Skeletal muscle tissue (tissue), 4 donors: ENCODE measurements around the gene MMP2. TPM values are rescaled to one million over a fixed set of nuclear protein-coding genes. Genes with fewer than 3 reads are reported as not detected.

ENCODE experiments used
- H3K27ac ChIP-seq: one replicate; pipeline ENCODE4 v1.7.0; 2013; ENCODE audit warnings: mild to moderate bottlenecking, low read depth, low read length, inconsistent platforms
- H3K27me3 ChIP-seq, 3 donors: one replicate each; pipeline ENCODE4 v1.7.0; 2013; ENCODE audit warnings: low read length in 3 of 3; ENCODE audit not compliant: control insufficient read depth in 3 of 3, insufficient read depth in 3 of 3
- H3K36me3 ChIP-seq, 3 donors: one replicate each; pipeline ENCODE4 v1.7.0; 2013; ENCODE audit warnings: low read length in 3 of 3; ENCODE audit not compliant: control insufficient read depth in 3 of 3, insufficient read depth in 3 of 3
- H3K4me1 ChIP-seq, 3 donors: one replicate each; pipeline ENCODE4 v1.7.0; 2013; ENCODE audit warnings: low read length in 3 of 3, mild to moderate bottlenecking in 3 of 3; ENCODE audit not compliant: control insufficient read depth in 3 of 3, insufficient read depth in 3 of 3
- H3K4me3 ChIP-seq, 3 donors: one replicate each; pipeline ENCODE4 v1.7.0; 2013; ENCODE audit warnings: low read length in 3 of 3
- H3K9ac ChIP-seq, 3 donors: one replicate each; pipeline ENCODE4 v1.7.0; 2013; ENCODE audit warnings: low read length in 3 of 3, mild to moderate bottlenecking in 3 of 3, moderate library complexity in 2 of 3, low read depth in 1 of 3
- H3K9me3 ChIP-seq, 3 donors: one replicate each; pipeline ENCODE4 v1.7.0; 2013; ENCODE audit warnings: low read length in 3 of 3; ENCODE audit not compliant: control insufficient read depth in 3 of 3
- total RNA-seq: library from RNA; depleted of rRNA; stranded (reverse); fragments of >200 nt; gene quantifications from one replicate; pipeline ENCODE4 v1.2.3, GENCODE V29; 2014
- donor health status: Osteomylitis.

Gene MMP2
- total RNA-seq, 1 donor from 2014 or later: 194 TPM

DNA sequence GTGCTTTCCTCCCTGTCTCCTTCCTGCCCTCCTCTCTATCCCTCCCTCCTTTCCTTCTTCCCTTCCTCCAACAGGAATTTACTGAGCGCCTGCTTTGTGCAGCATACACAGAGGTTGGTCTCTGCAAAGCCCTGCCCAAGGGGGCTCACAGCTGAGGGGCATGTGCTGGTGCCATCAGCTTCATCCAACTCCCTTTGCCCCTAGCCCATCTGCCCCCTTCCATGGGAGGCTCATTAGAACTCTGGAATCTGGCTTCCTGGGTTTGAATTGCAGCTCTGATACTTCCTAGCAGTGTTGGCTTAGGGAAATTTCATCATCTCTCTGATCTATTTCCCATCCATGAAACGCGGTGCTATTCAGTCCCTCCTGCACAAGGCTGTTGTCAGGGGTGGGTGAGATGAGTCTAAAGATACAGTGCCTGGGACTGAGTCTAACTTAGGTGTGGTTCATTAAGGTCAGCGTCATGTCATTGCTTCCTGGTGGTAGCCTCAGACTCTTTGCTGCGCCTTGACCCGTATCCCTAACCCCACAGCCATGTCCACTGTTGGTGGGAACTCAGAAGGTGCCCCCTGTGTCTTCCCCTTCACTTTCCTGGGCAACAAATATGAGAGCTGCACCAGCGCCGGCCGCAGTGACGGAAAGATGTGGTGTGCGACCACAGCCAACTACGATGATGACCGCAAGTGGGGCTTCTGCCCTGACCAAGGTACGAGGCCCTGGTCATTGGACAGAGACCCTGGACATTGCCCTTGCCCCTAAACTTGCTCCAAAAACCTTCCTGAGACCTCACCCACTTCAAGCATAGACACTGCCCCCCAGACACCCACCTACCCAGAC lies 10.3 kb downstream of the MMP2 start:
- peaks cover 23 to 34% (median 26%) of the 10 kb centered on the region in 3 donors for H3K36me3 ChIP-seq
- no peak overlapping the region for H3K27ac ChIP-seq
- H3K4me3 ChIP-seq: no peak overlapping the region

DNA sequence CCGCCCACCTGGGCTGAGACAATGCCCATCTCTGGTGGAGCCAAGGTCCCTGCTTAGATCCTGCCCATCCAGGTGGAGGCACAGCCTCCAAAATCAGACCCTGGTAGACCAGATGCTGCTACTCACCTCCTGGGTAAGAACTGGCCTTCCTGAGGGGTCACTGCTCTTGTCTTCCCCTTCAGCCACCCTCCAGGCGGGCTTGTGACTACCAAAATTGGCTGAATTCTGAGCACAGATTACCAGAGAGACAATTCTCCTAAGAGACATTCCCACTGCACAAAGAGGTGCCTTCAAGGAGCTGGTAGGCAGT lies 10.9 kb downstream of the MMP2 start:
- H3K4me1 ChIP-seq: peaks cover 7 to 27% (median 10%) of the 10 kb centered on the region in 3 donors
- no peak overlapping the region for H3K4me3 ChIP-seq
- H3K27me3 ChIP-seq: peaks cover 0 to 2% (median 0%) of the 10 kb centered on the region in 3 donors
- peaks cover 17 to 30% (median 22%) of the 10 kb centered on the region in 3 donors for H3K36me3 ChIP-seq
- no peaks in the 10 kb centered on the region for H3K9me3 ChIP-seq
- H3K27ac ChIP-seq: no peak overlapping the region
- H3K9ac ChIP-seq: no peak overlapping the region

More for the DNA sequence above, 10.3 kb downstream of the MMP2 start:
- no peaks in the 10 kb centered on the region for H3K9me3 ChIP-seq
- H3K27me3 ChIP-seq: peaks cover 0 to 2% (median 0%) of the 10 kb centered on the region in 3 donors
- H3K4me1 ChIP-seq: peaks cover 8 to 21% (median 9%) of the 10 kb centered on the region in 3 donors
- H3K9ac ChIP-seq: no peak overlapping the region

DNA sequence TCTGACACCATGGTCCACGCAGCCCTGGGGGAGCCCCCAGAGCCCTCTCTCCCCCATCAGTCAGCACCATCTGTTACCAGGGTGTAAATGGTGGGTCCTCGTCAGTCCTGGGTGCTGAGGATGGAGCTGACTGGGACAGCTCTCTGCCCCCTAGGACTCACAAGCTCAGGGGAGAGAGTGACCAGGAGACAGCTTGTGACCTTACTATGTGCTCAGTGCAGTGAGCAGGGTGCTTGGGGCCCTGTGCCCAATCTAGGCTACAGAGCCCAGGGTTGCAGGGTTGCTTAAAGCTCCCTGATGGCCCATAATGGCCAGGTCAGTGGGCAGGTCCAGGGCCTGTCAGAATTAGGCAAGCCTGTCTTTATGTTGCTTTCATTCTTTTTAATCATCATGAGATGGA lies 11.3 kb downstream of the MMP2 start:
- no peak overlapping the region for H3K27ac ChIP-seq
- H3K36me3 ChIP-seq: peaks cover 14 to 26% (median 18%) of the 10 kb centered on the region in 3 donors
- peaks cover 5 to 27% (median 14%) of the 10 kb centered on the region in 3 donors for H3K4me1 ChIP-seq
- no peak overlapping the region for H3K9ac ChIP-seq
- peaks cover 0 to 2% (median 0%) of the 10 kb centered on the region in 3 donors for H3K27me3 ChIP-seq
- no peaks in the 10 kb centered on the region for H3K9me3 ChIP-seq
- H3K4me3 ChIP-seq: no peak overlapping the region

DNA sequence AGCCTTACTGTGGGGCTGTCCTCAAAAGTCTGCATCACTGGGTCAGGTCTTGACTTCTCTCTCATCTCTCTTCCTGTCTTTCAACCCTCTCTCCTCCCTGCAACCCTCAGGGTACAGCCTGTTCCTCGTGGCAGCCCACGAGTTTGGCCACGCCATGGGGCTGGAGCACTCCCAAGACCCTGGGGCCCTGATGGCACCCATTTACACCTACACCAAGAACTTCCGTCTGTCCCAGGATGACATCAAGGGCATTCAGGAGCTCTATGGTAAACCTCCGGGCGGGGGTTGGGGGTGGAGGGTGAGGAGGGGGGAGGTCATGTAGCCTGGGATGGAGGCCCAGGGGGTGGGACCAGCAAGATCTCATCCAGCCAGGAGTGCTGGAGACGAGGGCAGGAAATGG lies 12.7 kb downstream of the MMP2 start:
- Histone ChIP-seq H3K9me3 (no peaks in the 10 kb centered on the region), H3K36me3 (peaks cover 17 to 24% (median 19%) of the 10 kb centered on the region in 3 donors), H3K4me3 (no peak overlapping the region), H3K4me1 (peaks cover 5 to 30% (median 14%) of the 10 kb centered on the region in 3 donors), H3K27ac (no peak overlapping the region), H3K9ac (no peak overlapping the region), H3K27me3 (peaks cover 0 to 2% (median 0%) of the 10 kb centered on the region in 3 donors)

DNA sequence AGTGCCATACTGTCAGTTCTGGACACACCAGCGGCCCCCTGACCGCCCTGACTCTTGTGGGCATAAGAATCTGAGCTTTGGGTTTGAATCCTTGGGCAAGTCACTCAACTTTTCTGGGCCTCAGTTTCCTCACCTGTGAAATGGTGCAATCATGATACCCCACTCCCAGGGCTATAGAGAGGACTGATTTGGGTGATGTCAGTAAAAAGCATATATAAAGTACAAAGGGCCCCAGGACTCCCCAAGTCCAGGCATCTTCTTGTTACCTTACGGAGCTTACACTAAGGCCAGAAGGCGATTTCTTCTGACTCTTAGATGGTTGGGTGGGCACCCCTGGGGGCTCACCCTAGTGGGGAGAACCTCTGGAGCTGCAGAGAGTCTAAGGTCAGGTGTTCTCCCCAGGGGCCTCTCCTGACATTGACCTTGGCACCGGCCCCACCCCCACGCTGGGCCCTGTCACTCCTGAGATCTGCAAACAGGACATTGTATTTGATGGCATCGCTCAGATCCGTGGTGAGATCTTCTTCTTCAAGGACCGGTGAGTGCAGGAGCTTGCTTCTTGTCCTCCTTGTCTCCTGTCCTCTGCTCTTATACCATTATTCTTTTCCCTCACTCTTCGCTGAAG lies 13.9 kb downstream of the MMP2 start:
- H3K9ac ChIP-seq: no peak overlapping the region
- peaks cover 18 to 22% (median 22%) of the 10 kb centered on the region in 3 donors for H3K36me3 ChIP-seq
- peaks cover 5 to 20% (median 11%) of the 10 kb centered on the region in 3 donors for H3K4me1 ChIP-seq
- no peak overlapping the region for H3K4me3 ChIP-seq
- no peaks in the 10 kb centered on the region for H3K9me3 ChIP-seq
- no peak overlapping the region for H3K27ac ChIP-seq
- H3K27me3 ChIP-seq: peaks cover 0 to 2% (median 0%) of the 10 kb centered on the region in 3 donors

DNA sequence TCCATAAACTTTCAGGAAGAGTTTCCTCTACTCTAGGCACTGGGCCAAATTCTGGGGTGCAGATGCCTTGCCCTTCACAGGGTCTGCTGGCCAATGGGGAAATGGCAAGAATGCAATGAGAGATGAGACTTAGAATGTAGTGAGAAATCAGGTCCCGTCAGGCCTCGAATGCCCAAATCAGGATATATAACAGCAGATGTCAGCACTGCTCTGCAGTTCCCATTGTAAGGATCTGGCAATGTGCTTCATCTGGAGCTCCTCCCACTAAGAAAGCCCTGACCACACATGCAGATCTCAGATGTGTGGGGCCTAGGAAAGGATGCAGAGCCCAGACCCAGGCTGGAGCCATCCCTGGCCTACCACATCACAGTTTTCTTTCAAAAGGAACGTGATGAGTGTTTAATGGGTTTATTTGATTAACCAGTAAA lies 16.0 kb downstream of the MMP2 start:
- H3K4me3 ChIP-seq: no peak overlapping the region
- no peak overlapping the region for H3K9ac ChIP-seq
- no peaks in the 10 kb centered on the region for H3K27me3 ChIP-seq
- H3K4me1 ChIP-seq: peaks cover 2 to 17% (median 7%) of the 10 kb centered on the region in 3 donors
- H3K36me3 ChIP-seq: peaks cover 5 to 17% (median 16%) of the 10 kb centered on the region in 3 donors
- no peak overlapping the region for H3K27ac ChIP-seq
- H3K9me3 ChIP-seq: no peaks in the 10 kb centered on the region

DNA sequence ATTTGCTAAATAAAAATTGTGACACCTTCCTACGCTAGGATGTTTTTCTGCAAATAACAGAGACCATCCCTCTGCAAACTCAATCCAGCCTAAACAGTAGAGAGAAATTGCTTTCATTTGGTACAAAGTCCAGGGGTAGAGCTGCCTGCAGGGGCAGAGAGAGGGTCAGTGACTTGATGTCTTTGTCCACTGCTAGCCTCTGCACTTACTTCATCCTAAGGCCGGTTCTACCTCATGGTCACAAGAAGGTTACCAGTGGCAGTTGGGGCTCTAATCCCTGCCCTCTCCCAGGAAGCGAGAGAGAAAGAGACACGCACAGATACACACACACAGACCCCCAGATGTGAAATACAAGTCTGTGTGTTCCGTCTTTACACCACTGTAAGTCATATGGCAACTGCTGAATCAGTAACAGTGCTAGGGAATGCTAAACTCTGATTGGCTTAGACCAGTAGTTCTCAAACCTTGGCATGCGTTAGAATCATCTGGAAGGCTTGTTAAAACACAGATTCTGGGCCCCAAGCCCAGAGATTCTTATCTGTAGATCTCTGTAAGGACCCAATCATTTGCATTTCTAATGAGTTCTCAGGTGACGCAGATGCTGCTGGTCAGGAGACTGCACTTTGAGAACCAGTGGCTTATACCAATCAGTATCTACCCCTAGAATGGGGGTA lies 16.8 kb downstream of the MMP2 start:
- Histone ChIP-seq H3K9me3 (no peaks in the 10 kb centered on the region), H3K4me1 (peaks cover 6 to 24% (median 13%) of the 10 kb centered on the region in 3 donors), H3K36me3 (peaks cover 0 to 17% (median 13%) of the 10 kb centered on the region in 3 donors), H3K27ac (no peak overlapping the region), H3K27me3 (no peaks in the 10 kb centered on the region), H3K9ac (no peak overlapping the region), H3K4me3 (no peak overlapping the region)

DNA sequence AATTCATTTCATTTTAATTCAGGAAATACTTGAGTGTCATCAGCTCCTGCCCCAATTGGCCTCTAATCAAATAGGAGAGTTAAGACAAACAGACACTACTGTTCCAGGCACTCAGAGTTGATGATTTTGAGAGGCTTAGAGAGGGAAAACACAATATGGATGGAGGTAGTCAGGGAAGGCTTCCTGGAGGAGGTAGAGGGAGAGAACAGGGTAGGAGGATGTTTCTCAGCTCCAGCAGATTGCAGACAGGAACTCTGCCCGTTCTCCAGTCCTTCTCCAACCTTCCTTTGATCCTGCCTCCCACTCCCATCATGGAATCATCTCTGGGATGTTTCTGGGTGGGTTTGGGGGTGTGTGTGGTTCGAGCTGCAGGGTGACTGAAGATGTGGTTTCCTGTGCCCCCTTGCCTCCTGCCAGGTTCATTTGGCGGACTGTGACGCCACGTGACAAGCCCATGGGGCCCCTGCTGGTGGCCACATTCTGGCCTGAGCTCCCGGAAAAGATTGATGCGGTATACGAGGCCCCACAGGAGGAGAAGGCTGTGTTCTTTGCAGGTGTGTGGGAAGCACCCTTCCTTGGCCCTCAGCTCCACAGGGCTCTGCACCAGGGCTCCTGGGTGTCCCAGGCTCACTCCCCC lies 17.6 kb downstream of the MMP2 start:
- H3K27me3 ChIP-seq: no peaks in the 10 kb centered on the region
- H3K4me1 ChIP-seq: peaks cover 6 to 28% (median 20%) of the 10 kb centered on the region in 3 donors
- H3K36me3 ChIP-seq: peaks cover 0 to 17% (median 13%) of the 10 kb centered on the region in 3 donors
- no peak overlapping the region for H3K27ac ChIP-seq
- H3K9me3 ChIP-seq: no peaks in the 10 kb centered on the region
- H3K9ac ChIP-seq: no peak overlapping the region
- no peak overlapping the region for H3K4me3 ChIP-seq

DNA sequence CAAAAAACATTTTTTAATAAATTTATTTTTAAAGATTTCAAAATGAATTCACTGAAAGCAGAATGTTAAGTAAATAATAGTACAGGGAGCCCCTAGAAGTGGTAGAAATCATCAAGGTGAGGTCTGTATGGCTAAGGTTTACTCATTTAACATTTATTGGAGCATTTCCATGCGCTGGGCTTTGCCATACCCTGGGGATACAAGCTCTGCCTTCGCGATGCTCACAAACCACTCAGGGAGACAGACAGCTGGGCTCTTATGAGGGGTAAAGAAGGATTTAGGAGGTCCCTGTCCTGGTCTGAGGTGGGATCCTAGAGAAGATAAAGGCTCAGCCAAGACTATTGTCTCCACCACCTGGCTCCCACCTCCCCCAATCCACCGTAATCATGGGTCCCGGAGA lies 18.6 kb downstream of the MMP2 start:
- Histone ChIP-seq H3K4me1 (peaks cover 14 to 37% (median 28%) of the 10 kb centered on the region in 3 donors), H3K4me3 (no peak overlapping the region), H3K9ac (no peak overlapping the region), H3K9me3 (no peaks in the 10 kb centered on the region), H3K27ac (no peak overlapping the region), H3K36me3 (peaks cover 0 to 17% (median 12%) of the 10 kb centered on the region in 3 donors), H3K27me3 (no peaks in the 10 kb centered on the region)
